Left renal cortex interstitium (tissue), 4 donors: ENCODE results near the gene METTL16. TPM values are rescaled to one million over a fixed set of nuclear protein-coding genes. Genes with fewer than 3 reads are reported as not detected.
"Not testable (repeated sequence)": the region's sequence is repeated elsewhere in the genome, so short reads cannot be mapped to it uniquely, and the experiment has no call there.

Experiments used
- DNase-seq, 4 donors: peaks; one replicate each; pipeline ENCODE4 v3.0.0-alpha.2; 2013; ENCODE audit warnings: low read depth in 4 of 4, low spot score in 2 of 4, missing footprints in 1 of 4
- polyA plus RNA-seq, 4 donors: library from polyadenylated mRNA; unstranded; fragments of 120-200 nt; gene quantifications; one replicate each; pipeline ENCODE4 v1.2.1, GENCODE V29; 2013; ENCODE audit not compliant: insufficient read length in 4 of 4

METTL16 gene
- polyA plus RNA-seq, 4 donors, result 36.1 to 39.2 (median 37.8) TPM

DNA sequence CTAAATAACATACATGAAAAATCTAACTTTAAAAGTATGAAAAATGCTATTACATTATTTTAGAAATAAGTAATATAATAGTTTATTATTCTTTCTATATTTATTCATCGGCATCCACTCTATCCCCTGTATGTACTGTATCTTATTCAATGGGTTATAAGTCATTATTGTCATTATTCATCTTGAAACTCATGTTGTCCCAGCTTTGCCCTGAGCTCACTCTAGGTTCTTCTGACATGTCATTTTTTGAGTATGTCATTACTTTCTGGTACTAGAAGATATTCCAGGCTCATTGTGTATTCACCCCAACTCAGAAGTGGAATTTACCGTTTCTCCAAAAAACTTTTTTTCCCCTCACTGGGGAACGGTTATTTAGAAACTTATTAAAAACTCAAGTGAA, 57.8 kb downstream of the METTL16 start:
- no peak for DNase-seq

DNA sequence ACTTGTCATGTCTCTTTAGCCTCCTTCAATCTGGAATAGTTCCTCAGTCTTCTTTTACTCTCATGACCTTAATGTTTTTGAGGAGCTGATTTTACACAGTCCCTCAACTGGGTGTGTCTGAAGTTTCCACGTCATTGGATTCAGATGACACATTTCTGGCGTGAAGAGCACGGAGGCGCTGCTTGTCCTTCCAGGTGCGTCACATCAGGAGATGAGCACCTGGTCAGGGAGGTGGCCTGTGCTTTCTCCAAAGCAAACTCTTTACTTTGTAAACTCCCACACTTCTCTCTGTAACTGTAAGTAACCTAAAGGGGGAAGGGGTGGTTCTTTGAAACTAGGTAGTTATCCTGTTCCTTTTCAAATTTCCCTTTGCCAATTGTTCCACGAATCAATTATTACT, 58.4 kb downstream of the METTL16 start:
- no peak for DNase-seq

DNA sequence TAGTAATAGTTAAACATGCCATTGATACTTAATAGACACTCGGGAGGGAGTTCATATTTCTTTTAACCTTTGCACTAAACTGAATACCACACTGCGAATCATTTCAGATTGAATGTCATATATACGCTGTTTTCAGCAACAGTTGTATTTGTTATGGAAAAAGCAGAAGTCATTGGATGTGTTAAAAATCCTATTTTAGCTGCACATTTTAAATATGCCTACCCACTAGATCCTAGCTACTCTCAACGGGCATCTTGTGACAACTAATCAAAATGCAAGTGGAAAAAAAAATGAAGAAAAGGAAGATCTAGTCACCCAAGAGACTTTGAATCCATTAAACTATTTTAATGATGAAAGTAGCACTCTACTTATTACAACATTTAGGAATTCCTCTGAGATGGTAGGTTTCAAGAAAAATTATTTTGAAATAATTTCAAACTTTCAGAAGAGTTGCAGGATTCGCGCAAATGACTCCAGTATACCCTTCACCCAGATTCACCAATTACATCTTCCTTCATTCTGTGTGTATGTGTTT, 59.4 kb downstream of the METTL16 start:
- no peak for DNase-seq

DNA sequence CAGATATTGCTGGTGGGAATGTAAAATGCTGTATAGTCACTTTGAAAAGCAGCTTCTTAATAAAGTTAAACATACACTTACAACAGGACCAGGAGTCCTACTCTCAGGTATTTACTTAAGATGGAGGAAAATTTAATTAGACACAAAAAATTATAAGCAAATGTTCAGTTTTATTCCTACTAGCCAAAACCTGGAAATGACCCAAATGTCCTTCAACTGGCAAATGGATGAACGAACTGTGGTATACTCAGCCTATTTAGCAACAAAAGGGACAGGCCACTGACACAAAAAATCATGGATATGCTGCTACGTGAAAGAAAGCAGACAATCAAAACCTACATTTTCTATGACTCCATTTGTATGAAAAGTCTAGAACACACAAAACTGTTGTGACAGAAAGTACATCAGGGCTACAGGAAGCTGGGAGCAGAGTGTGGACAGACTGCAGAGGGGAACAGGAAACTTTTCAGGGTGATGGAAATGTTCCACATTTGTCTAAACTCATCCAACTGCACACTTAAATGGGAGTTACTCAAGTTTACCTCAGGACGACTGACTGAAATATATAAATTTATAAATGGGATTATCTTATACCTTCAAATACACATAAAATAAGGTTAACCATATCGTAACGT, 61.6 kb downstream of the METTL16 start:
- no peak for DNase-seq

DNA sequence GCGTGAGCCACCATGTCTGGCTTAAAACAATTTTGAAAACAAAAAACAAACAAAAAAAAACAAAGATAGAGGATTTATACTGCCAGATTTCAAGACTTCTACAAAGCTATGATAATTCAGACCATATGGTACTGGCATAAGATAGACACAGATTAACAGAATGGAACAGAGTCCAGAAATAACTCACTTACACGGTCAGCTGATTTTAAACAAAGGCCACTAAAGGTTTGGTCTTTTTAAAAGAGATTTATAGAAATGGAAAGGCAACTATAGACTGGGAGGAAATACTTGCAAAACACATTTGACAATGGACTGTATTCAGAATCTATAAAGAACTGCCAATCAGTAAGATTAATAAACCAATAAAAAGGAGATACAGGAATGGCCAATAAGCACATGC, 62.2 kb downstream of the METTL16 start:
- DNase-seq, result no peak

DNA sequence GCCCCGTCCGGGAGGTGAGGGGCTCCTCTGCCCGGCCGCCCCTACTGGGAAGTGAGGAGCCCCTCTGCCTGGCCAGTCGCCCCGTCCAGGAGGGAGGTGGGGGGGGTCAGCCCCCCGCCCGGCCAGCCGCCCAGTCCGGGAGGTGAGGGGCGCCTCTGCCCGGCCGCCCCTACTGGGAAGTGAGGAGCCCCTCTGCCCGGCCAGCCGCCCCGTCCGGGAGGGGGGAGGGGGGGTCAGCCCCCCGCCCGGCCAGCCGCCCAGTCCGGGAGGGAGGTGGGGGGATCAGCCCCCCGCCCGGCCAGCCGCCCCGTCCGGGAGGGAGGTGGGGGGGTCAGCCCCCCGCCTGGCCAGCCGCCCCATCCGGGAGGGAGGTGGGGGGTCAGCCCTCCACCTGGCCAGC, 64.2 kb downstream of the METTL16 start:
- not testable (repeated sequence) for DNase-seq

DNA sequence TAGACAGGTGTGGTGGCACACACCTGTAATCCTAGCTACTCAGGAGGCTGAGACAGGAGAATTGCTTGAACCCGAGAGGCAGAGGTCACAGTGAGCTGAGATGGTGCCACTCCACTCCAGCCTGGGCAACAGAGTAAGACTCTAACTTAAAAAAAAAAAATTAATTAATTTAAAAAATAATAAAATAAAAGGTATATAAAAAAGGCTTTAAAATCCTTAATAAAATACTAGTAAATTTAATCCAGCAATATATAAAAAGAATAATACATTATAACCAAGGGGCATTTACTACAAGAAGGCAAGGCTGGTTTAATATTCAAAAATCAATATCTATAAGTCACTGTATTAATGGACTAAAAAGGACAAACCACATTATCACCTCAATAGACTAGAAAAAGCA, 66.0 kb downstream of the METTL16 start:
- no peak for DNase-seq

DNA sequence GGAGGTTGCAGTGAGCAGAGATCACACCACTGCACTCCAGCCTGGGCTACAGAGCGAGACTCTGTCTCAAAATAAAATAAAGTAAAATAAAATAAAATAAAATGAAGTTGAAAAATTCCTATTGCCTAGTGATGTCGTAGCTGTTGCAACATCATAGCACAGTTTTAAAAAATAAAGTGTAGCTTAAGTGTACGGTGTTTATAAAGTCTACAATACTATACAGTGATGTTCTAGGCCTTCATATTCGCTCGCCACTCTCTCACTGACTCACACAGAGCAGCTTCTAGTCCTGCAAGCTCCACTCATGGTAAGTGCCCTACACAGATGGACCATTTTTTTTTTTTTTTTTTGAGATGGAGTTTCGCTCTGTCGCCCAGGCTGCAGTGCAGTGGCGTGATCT, 67.3 kb downstream of the METTL16 start:
- no peak for DNase-seq

DNA sequence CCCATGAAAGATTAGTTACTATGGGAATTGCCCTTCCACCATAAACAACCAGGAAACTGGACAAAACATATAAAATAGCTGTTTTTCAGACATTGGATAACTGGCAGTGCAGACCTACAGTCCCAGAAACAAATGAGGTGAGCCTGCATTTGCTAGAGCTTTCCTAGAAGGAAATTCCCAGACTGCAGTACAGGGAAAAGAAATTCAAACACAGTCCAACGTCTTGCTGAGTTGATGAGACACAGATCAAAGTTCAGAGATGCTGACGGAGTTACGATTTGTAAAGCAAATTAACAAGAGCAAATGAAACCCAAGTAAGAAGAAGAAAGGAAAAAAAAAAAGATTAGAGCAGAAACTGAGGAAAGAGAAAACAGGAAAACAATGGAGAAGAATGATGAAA, 69.5 kb downstream of the METTL16 start:
- DNase-seq, result no peak

DNA sequence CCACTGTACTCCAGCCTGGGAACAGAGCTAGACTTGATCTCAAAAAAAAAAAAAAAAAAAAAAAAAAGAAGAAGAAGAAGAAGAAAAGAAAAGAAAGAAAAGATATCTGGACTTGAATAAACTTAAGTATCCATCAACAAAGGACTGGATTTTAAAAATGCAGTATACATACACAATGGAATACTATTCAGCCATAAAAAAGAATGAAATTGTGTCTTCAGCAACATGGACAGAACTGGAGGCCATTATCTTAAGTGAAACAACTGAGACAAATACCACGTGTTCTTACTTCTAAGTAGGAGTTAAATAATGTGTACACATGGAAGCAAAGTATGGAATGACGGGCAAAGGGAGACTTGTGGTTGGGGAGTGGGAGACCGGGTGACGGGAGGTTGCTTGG, 70.8 kb downstream of the METTL16 start:
- no peak for DNase-seq

DNA sequence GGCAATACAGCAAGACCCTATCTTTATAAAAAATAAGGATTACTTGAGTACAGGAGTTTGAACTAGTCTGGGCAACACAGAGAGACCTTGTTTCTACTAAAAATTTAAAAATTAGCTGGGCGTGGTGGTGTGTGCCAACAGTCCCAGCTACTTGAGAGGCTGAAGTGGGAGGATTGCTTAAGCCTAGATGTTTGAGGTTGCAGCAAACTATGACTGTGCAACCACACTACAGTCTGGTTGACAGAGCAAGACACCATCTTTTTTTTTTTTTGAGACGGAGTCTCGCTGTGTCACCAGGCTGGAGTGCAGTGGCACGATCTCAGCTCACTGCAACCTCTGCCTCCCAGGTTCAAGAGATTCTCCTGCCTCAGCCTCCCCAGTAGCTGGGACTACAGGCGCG, 71.7 kb downstream of the METTL16 start:
- not testable (repeated sequence) for DNase-seq

DNA sequence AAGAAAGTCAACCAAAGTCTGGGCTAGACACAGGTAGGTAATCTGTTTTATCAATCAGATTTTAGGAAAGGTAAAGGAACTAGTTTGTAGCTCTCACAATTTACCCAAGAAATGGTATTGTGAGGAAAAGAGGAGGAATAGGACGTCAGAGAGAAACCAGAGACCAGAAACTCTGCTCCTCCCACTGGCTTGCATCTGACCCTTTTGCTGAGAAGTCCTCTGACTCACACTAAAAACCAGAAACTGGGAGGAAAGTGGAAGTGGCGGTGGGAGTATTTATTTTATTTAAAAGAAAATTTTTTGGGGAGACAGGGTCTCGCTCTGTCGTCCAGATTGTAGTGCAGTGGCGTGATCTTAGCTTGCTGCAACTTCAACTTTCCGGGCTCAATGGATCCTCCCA, 72.9 kb downstream of the METTL16 start:
- no peak for DNase-seq

DNA sequence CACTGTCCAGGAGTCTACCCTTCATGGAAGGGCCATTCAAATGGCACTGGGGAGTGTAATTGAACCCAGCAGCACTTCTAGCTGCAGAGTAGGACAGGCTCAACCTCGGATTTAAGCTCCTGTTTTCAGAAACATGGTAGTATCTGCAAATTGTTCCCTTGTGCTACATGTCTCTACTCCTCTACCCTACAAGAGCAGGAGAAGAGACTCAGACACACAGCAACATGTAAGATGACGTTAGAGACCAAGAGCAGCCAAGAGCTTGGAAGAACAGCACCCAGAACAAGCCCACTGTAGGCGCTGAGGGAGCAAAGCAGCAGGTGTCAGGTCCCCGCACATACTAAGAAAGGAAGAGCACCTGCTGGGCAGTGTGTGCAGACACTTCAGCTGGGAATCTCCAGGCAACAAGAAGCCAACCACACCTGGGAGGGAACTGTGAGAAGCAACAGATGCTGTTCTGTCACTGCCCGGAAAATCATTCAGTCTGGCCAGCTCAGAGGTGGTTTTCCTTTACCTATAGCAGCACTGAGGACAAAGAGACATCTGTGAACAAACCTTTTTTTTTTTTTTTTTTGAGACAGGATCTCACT, 75.3 kb downstream of the METTL16 start:
- no peak for DNase-seq

DNA sequence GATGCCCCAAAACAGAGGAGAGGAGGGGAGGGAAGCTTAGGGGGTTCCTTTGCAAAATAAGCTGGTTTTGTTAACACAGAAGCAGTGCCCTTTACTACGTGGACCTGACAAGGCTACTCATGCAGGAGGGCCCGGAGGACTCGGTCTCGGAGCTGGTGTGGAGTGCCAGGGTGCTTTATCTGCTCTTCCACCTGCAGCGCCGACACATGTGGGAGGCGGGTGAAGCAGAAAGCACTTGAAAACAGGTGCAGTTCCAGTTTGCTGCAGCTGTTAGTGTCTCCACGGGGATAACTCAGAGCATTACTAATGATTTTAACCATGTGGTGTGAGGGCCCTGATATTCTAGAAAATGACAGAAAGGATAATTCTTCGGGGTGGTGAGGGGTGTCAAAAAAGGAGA, 75.8 kb downstream of the METTL16 start:
- DNase-seq, result no peak

DNA sequence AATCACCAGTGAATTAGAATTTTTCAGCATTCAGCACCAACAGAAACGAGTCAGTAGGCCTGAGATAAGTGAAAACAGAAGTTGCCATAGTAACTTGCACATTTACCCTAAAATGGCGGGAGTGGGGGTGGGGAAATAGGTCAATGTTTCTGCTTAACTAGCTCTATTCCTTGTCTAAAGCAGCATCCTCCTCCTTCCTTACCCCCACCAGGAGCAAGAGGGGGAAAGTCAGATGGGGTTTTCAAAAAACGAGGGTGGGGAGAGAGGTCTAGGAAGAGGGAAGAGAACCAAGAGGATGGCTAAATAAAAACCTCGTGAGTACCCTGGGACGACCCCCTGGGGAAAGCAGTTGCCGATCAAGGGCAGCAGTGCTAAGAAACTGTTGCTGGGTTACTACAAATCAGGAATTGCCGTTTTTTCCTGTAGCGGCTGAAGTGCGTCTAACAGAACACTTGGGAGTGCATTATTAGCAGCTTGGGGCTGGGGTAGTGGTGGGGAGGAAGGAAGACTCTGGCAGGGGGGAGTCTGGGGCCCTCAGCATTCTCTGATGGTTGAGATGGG, 76.4 kb downstream of the METTL16 start:
- no peak for DNase-seq

DNA sequence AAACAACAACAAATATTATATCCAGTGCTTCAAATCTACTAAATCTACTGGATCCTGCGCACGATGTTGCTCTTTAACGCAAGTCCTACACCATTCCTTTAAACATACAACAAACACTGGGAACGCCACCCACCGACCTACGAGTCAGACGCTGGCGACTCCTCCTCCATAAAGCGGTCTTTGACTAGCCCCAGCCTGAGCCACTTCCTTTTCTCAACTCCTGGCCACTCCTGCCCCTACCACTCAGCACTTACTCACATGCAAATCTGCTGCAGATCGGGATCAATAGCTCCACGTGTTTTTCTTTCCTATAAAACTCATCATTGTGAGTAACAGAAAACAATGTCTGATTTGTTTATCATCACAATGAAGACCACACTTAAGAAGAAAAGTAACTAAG, 78.0 kb downstream of the METTL16 start:
- DNase-seq, result no peak

DNA sequence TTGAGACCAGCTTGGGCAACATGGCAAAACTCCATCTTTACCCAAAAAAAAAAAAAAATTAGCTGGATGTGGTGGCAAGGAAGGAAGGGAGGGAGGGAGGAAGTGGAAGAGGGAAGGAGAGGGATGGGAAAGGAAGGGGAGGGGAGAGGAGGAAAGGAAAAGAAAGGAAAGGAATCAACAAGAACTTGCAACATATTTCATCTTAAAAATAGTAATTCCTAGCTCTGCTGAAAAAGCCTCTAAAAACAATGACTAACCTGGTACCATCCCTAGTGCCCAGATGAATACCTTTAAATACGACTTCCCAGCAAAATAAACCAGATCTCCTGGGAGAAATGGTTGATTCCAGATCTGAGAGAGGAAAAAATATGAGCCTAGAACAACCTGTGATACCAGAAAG, 83.8 kb downstream of the METTL16 start:
- no peak for DNase-seq

DNA sequence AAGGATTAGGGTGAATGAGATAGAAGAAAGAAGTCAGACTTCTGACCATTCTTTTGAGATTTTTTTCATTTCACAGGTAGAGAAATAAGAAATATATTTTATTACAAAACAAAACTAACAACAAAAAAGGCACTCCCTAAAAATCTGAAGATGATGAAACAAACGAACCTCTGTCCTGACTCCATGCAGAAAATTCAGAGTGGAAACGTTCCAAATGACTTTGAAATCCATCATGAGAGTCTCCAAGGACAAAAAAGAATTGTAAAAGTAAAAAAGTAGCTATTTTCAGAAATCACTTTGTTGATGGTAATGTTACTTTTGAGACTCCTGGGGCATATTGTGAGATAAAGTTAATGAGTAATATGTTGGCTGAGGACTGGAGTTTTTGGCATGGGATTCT, 84.5 kb downstream of the METTL16 start:
- no peak for DNase-seq

DNA sequence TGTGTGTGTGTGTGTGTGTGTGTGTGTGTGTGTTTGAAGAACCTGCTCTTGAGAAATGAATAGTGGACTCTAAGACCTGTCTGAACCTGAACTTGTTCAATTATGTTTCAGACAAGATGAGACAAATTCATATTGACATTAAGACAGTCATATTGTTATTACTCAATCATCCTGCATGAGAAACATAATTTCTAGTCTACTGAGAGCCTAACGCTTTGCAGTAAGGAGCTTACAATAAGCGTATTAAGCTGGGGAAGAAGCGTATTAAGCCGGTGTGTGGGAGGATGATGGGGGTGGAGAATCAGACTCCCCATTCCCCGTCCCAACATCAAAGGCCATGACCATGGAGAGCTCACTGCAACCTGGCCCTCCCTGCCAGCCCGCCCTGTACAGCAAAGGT, 88.4 kb downstream of the METTL16 start:
- DNase-seq, result no peak

DNA sequence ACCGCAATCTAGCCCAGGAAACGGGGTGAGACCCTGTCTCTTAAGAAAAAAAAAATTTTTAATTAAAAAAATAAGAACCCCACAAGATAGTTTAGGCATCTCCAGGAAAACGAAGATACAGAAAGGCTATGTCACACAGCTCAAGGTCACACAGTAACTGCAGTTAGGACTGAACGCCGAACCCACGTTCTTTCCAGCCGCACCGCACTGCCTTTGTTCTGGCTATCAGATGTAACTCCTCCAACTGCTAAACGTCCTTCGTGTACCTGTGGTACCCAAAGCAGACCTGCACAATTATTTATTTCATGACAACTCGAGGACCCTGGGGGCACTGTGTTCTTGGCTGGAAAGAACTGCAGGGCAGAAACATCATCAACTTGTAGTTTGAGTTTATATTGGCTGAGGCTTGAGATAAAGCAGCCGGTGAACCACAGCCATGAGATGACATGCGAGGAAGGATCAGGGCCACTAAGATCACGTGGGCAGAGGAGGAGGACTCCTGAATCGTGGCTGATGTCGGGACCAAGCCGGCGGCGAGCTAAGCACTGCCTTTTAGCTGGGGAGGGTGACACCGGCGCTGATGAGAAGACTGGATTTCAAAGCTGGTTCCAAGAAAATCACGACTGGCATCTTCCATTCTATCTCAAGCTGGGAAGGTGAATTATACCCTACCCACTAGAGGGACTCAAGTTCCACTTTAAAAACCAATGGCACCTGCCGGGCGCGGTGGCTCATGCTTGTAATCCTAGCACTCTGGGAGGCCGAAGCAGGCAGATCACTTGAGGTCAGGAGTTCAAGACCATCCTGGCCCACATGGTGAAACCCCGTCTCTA, 90.2 kb downstream of the METTL16 start:
- DNase-seq, result no peak

DNA sequence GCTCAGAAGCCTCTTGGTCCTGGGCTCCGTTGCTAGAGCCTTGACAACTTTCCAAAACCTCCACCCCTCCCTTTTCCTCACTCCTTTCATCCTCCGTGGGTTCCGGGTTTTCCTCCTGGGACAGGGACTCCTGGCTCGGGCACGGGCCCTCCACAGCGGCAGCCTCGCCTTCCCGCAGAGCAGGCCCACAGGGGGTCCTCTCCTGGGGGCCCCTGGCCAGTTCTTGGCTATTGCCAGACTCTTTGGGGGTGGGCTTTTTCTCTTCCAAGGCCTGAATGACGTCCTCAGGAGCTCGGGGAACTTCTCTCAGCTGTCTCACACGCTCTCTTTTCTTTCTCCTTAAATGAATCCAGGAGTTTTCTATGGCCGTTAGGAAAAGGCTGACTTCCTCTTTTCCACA, 91.5 kb downstream of the METTL16 start:
- DNase-seq, result no peak
